GM21576 (cell line): Measurements from ENCODE around the gene CFAP57.
"Not testable (repeated sequence)": the region's sequence is repeated elsewhere in the genome, so short reads cannot be mapped to it uniquely, and the experiment has no call there.

Source experiments
- ATAC-seq: cut with Tn5 transposase; IDR thresholded peaks from one replicate; pipeline ENCODE4 v1.9.1; 2021; ENCODE audit warnings: mild to moderate bottlenecking, moderate library complexity; ENCODE audit not compliant: unreplicated experiment

CFAP57 gene

DNA sequence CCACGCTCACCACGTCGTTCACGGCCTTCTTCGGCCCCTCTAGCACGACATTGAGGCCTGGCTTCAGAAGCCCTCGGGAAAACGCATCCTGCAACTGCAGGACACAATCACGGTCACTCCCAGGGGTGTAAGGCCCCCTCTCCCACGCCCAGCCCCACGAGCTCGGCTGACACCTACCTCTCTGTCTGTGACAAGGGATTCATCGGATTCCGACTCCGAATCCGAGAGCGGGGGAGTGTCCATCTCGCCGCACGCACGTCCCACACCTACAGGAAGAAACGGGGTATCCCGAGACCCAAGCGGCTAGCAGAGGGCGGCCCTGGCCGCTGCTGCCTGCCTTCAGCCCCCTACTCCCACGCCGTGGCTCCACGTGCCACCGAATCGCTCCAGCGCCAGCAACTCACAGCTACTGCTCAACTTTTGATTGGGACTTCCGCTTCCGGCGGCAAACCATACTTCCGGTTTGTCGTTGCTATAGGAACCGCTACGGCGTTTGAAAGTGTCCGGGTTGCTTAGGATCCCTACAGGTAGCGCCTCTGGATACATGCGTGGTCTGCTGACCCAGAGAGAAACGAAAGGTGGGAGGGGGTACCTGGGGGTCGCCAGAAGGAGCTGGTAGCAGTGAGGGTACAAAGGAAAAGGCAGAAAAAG lies at the start of gene CFAP57, which contains the start of gene EBNA1BP2:
TSS of gene CFAP57 (plus strand) at position 455 of the 651 bp plus-strand sequence. CDS start 424 bp downstream, outside the sequence.
TSS of gene EBNA1BP2 (minus strand) at position 415 of the 651 bp plus-strand sequence. CDS start at position 243, 172 bp downstream.
- ATAC-seq: peak; percentile 90

DNA sequence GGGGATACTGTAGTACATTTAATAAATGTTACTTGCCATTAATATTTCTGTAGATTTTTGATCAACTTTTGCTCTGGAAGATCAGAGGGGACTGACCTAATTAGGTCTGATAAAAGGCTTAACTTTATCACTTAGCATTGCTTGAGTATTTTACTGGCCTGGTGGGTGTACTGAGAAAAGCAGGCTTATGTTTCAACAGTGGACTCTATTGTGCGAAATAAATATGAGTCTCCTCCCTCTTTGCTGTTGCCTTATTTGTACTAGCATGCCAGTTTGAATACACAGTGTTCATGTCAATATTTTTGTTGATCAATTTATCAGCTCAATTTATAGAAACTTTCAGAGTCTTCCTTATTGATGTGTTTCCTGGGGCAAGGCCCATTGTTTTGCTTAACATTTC lies 49.1 kb upstream of the CFAP57 start:
- ATAC-seq: no peak

DNA sequence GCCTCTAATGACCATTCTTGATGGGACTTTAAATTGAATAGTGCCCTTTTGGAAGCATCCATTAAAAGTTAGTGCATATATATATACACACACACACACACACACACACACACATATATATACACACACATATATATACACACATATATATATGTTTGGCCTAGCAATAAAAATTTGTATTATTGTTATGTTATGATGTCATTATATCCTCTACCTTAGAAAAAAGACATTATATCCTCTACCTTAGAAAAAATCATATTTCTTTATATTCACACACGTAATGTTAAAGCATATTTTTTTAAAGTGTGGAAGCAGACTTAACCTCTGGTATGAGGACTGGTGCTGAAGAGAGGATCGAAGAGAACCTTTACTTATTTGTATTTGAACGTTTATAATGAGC lies 43.3 kb upstream of the CFAP57 start:
- no peak for ATAC-seq

DNA sequence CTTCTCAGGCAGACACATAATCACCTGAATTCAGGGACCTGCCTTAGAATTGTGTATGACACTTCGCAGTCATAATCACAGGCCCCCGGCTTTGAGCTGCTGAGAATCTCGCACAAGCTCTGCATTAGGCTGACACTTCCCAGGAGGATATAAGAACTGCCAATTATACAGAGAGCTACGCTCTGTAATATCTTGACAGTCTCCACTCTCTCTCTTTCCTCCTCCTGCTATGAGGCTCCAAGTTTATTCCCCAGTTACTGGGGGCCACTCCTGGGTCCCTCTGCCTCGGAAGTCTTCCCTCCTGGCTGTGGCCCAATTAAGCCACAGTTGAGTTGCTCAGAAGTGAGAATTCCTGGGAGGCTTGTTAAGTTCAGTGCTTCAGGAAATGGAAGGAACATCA lies 42.7 kb upstream of the CFAP57 start:
- no peak for ATAC-seq

DNA sequence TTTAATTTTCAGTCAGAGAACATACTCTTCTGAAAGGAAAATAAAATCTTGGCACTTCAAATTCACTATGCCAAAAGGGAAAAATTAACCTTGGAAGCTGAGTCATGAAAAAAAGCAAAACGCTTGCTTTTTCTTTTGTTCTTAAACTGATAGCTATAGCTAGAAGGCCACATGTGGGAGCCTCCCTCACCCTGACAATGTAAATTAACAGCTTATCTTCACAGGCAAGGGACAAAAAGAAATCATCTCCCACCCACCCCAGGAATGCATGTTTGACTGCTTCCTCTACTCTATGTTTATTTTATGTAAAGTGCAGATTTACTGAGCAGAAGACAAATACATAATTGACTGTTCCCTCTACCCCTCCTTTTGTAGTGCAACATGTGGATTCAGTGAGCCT lies 38.1 kb upstream of the CFAP57 start:
- ATAC-seq: no peak

DNA sequence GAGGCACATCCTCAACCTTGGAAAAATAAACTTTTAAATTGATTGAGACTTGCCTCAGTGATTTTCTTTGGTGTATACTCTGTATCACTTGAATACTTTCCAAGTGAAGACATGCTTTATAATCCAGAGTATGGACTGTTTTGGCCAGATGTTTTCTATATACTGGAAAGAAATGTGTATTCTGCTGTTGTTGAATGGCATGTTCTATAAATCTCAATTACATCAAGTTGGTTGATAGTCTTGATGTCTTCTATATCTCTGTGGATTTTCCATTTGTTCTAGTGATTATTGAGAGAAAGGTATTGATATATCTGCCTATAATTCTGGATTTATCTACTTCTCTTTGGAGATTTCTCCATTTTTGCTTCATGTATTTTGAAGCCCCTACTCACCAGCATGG lies 37.5 kb upstream of the CFAP57 start:
- no peak for ATAC-seq

DNA sequence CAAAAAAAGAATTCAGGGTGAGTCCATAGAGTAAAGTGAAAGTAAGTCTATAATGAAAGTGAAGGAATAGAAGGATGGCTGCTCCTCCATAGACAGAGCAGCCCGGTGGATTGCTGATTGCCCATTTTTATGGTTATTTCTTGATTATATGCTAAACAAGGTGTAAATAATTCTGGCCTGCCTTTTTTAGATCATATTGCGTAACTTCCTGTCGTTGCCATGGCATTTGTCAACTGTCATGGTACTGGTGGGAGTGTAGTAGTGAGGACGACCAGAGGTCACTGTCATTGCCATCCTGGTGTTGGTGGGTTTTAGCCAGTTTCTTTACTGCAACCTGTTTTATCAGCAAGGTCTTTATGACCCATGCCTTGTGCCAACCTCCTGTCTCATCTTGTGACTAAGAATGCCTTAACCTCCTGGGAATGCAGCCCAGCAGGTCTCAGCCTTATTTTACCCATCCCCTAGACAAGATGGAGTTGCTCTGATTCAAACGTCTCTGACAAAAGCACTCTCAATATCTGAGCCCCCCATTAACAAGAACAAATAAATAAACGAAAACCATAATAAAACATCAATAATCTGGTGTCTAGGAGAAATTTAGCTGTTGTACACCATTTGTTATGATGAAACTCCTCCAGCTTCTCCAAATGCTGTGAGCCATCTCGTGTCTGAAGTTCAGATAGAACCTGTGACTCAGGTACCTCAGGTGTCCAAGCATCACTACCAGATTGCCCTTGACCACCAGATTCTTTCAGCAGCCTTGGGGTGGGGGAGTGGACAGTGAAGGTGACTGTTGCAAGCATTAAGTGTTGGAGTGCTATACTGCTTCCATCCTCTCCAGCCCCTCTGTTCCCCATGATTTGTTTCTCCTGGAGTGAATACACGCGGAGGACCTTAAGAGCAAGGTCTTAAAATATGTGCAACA lies 36.0 kb upstream of the CFAP57 start:
- ATAC-seq: no peak

DNA sequence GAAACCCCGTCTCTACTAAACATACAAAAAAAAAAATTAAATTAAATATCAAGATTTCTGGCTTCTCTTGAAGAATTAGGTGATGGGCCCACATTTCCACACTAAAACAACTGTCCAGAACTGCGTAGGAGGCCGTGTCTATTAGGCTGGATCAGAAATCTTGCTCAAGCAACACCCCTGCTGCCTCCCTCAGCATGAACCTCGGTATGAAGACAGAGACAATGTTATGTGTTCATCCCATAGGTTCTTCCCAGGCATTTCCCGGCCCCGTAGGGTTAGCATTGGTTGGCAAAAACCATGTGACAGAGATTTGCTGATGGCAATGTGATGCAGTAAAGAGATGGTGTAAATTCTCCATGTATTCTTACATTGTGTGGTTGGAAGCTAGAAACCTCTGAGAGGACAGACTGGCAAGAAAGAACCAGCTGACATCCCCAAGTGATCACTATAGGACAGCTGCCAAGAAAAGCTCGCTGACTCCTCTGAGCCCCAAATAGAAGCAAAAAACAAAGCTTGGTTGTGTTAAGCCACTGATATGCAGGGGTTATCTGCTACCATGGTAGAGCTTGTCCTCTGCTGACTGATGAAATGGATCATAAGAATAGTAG lies 34.6 kb upstream of the CFAP57 start:
- no peak for ATAC-seq

DNA sequence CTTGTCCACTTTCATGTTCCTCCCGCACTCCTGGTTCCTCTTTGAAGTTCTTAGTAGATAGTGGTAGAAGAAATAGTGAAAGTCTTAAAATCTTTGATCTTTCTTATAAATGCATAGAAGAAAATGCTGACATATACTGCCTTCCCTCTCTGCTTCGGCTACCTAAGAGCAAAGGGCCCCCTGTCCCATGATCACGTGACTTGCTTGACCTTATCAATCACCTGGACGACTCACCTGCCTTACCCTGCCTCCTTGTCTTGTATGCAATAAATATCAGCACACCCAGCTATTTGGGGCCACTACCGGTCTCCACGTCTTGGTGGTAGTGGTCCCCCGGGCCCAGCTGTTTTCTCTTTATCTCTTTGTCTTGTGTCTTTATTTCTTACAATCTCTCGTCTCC lies 32.8 kb upstream of the CFAP57 start:
- ATAC-seq: not testable (repeated sequence)

DNA sequence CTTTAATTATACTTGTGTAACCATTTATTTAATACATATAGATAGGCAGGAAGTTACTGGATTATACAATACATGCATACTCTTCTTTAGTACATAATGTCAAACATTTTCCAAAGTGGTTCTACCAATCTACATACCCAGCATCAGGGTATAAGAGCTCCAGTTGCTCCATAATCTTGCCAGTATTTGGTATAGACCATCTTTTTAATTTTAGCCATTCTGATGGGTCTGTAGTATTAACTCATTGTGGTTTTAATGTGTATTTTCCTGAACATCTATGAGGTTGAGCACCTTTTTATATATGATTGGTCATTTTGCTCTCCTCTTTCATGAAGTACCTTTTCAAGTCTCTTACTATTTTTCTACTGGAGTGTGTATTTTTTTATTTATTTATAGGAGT lies 32.1 kb upstream of the CFAP57 start:
- no peak for ATAC-seq

DNA sequence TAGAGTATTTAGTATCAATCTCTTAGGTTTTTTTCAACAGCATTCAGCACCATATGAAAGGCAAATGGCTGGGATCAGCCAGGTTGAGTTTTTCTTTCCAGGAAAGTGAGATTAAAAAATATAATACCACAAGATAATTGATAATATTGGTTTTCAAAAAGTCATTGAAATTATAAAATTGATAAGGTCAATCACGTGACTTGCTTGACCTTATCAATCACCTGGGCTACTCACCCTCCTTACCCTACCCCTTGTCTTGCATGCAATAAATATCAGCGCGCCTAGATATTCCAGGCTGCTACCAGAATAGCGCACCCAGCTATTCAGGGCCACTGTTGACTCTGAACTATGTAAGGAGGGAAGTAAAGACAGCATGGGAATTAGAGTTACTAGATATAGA lies 31.5 kb upstream of the CFAP57 start:
- ATAC-seq: no peak

DNA sequence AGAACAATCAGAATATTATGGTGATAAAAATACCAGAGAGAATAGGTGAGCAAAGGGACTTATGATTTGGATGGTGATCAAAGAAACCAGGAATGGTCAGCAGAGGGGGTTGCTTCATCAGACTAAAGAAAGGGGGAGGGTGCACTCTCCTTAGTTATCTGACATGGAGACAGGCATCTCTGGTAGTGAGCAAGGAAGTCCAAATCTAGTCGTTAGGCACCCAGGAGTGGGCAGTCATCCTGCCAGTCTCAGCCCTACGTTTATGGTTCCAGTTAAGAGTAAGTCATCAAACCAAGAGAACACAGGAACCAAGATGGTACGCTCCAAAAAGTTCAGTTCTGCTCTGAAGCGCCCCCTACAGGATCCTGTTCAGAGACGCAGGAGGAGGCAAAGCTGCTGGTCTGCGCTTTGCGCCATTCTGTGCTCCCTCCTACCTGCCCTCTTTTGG lies 28.7 kb upstream of the CFAP57 start:
- ATAC-seq: no peak

DNA sequence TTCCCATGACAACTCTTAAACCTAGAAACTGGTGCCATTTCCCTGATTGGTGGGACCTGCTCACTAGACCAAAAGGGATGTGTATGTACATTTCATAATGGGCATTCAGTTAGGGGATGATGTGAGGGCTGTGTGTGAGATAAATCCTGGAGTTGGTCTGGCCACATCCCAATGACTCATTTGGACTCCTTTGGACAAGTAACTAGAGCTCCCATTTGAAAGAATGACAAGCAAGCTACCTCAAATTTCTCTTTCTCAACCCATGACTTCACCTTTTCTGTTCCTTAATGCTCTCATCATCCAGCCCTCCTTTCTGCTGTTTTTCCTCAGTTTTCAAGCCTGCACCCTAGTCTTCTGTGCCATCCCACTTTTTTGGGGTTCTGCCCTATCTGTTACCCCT lies 27.9 kb upstream of the CFAP57 start:
- ATAC-seq: no peak

DNA sequence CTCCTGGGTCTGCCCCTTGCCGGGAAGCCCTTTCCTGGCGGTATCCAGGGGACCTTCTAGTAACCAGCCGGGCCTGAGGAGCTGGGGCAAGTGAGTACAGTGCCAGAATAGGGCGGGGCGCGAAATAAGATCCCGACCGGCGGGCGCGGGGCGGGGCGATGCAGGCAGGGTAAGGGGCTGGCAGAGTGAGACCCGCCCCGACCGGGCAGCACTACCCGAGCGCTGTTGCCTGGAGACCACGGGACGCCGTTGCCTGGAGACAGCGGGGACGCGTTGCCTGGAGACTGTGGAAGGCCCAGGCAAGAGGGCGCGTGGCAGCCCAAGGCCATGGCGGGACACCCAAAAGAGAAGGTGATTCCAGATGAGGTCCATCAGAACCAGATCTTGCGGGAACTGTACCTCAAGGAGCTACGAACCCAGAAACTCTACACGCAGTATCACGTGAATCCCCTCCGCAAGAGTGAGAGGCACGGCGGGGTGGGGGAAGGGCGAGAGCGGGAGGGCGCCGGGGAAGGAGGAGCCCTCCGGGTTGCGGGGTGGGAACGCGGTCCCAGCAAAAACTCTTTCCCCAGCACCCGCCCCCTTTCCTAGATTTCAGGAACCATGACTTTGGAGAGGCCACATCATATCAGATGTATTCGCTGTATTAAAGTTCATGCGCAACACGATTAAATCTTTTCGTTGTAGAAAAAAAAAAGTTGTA lies 24.4 kb upstream of the CFAP57 start:
- no peak for ATAC-seq

DNA sequence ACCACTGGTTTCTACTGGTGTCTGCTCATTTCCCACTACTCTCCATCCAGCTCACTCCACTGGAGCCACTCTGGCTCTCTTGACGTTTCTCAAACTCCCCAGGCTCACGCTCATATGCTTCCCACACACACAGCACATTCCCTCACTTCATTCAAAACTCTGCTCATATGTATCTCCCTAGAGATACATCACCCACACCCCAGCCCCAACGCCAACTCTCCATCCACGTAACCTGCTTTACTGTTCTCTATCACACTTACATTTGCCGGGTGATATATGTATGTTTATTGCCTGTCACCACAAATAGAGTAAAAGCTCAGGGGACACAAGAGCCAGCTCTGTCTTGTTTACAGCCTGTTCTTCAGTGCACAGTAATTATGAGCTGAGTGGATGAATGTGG lies 22.2 kb upstream of the CFAP57 start:
- ATAC-seq: no peak

DNA sequence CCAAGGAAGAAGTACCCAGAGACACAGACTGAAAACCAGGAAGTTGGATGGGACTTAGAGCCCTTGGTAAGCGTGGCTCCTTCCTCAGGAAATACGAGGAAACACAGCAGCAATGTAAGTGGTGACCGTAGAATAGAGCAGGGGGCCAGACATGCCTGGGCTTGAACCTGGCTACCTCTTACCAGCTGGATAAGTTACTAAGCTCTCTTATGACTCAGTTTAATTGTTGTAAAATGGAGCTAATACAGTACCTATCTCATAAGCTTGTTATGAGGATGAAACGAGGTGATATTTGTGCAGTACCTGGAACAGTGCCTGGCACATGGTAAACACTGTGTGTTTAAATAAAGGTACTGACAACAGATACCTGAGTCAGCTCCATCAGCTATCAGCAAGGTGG lies 19.3 kb upstream of the CFAP57 start:
- no peak for ATAC-seq

DNA sequence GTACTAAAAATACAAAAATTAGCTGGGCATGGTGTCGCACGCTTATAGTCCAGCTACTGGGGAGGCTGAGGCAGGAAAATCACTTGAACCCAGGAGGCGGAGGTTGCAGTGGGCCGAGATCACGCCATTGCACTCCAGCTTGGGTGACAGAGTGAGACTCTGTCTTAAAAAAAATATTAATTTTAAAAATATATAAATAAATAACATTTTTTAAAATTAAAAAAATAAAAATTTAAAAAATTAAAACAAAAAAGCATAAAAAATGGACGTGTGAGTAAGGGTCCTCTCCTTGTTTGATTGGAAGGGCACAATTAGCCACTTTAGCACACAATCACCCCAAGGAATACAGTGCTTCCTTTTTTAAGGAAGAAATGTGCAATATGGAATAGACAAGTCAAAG lies 18.7 kb upstream of the CFAP57 start:
- ATAC-seq: no peak

DNA sequence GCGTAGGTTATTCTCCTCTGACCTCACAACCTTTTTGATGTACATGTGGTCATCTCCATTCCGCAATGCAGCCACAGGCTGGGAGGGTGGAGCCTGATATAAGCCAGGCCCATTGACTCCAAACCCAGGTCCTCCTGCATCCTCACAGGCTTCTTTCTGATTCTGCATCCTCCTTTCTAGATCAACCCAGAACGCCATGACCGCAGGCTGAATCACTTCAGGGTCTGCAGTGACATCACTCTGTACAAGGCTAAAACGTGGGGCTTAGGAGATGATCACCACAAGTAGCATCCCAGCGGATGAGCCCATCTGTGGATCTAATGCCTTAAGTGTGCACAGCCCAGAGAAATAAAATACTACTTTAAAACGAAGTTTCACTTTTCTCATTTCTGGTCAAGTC lies 16.1 kb upstream of the CFAP57 start:
- no peak for ATAC-seq

DNA sequence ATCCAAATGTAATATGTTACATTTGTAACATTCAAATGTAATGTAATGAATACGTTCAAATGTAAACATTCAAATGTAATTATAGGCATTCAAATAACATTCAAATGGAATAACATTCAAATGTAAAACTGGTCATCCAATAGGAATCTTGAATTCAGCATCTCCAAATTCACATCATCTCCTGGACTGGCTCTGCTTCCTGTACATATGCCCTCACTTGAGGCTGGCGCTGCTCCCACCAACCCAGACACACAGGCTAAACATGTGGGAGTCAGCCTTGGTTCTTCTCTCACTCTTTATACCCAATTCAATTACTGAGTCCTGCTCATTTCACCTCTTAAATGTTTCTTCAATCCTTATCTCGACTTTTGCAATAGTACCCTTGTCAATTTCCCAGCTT lies 7.0 kb upstream of the CFAP57 start:
- no peak for ATAC-seq

DNA sequence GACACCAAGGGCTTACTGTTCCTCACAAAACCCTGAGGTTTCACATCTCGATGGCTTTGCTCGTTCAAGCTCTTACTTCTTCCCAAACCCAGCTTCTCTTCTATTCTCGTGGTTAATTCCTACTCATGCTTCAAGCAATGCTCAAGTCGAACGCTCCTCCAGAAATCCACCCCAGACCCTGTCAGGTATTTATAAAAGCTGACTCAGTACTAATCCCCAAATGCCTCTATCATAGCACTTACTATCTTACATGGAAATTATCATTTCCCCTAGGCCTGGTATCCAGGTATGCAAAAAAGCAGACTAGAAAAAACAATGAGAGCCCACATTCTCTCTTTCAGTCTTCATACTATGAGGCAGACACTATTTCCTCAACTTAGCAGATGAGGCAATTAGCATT lies 6.4 kb upstream of the CFAP57 start:
- ATAC-seq: no peak

DNA sequence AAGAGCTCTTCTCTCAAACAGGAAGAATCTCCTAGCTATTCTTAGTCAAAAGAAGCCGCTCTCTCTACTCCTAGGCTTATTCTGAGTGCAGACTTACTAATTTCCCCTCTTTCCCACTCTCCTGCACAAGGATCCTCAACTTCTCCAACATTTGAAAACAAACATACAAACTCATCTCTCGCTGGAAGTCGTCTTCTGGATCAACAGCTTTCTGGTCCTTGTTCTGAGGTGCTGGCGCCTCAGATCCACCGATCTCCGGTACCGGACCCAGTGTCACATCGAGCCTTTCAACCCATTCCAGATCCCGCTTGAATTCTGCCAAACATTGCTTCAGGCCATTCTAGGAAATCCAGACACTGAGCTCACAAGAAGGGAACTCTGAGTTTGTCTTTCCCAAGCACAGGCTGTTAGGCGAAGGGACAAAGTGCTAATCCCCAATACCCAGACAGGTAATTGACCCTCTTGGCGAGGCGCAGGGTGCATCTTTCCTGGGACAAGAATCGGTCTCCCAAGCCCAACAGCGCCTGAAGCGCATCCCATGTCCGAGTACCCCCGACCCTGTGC lies 736 bp upstream of the CFAP57 start:
- peak; percentile 9 for ATAC-seq
